Activated naive CD4-positive, alpha-beta T cell treated with anti-CD3 and anti-CD28 coated beads for 36 hours (primary cell): ENCODE results near the gene ZNF155. TPM values are rescaled to one million over a fixed set of nuclear protein-coding genes. Genes with fewer than 3 reads are reported as not detected.
"Not testable (repeated sequence)": the region's sequence is repeated elsewhere in the genome, so short reads cannot be mapped to it uniquely, and the experiment has no call there.

Experiments
- CTCF ChIA-PET: fragments of 350-600 bp; sonication (Branson Sonifier 250); formaldehyde crosslinking; loops from one replicate; lab custom pipeline; 2021; ENCODE audit warnings: antibody characterized with exemption; lab: Charles Lee
- DNase-seq: peaks from one replicate; pipeline ENCODE4 v3.0.0-alpha.2; 2020
- H3K27ac Mint-ChIP-seq: one replicate; pipeline ENCODE4 v1.8.0; 2021; ENCODE audit warnings: mild to moderate bottlenecking, mixed read lengths
- H3K27me3 Mint-ChIP-seq: one replicate; pipeline ENCODE4 v1.8.0; 2021; ENCODE audit warnings: low read depth, mixed read lengths
- H3K36me3 Mint-ChIP-seq: one replicate; pipeline ENCODE4 v1.8.0; 2021; ENCODE audit warnings: low read depth, mixed read lengths
- H3K4me1 Mint-ChIP-seq: one replicate; pipeline ENCODE4 v1.8.0; 2021; ENCODE audit warnings: low read depth, mixed read lengths
- H3K4me3 Mint-ChIP-seq: one replicate; pipeline ENCODE4 v1.8.0; 2021; ENCODE audit warnings: mild to moderate bottlenecking, moderate library complexity, mixed read lengths
- H3K9me3 Mint-ChIP-seq: one replicate; pipeline ENCODE4 v1.8.0; 2021; ENCODE audit warnings: mixed read lengths
- intact Hi-C: fragments of 100-400 bp; cut with micrococcal nuclease; formaldehyde crosslinking; loops from one replicate; pipeline ENCODE4 v1.15.1; 2023
- total RNA-seq, 2 experiments: library from RNA; stranded (reverse); gene quantifications; one replicate each; pipeline ENCODE4 v1.2.3, GENCODE V29; 2021

ZNF155 gene
- total RNA-seq, result 1 to 10 TPM; 2.9 to 3.1 TPM

- CTCF ChIA-PET, result interaction anchor here (0.6 kb wide), 1 partner anchor 19 kb away, joined by 3 read pairs; the partner anchor contains the start of gene ZNF230
- peaks cover 17% of the 10 kb centered on the region for H3K36me3 Mint-ChIP-seq
- H3K27me3 Mint-ChIP-seq, result no peaks in the 10 kb centered on the region
- peaks cover 8% of the 10 kb centered on the region for H3K4me1 Mint-ChIP-seq
- H3K9me3 Mint-ChIP-seq, result no peaks in the 10 kb centered on the region
- H3K27ac Mint-ChIP-seq, result peak within 1 kb of the TSS; percentile 91
- H3K4me3 Mint-ChIP-seq, result peak within 1 kb of the TSS; percentile 98
- intact Hi-C loops, result loop anchor here (1.0 kb wide), 4 partner anchors 18 to 111 kb away; partner anchors contain the start of genes ZNF222, ZNF230 and ZNF45
- DNase-seq, result peak; percentile 83
These were observed at the start of gene ZNF155 for GRCh38 chr19:43983912-43984686. ZNF155 (plus strand) TSS chr19:43984188; CDS start chr19:43988544, 4,356 bp downstream.

GRCh38 chr19:43934985-43935708 is 48.8 kb upstream of the ZNF155 start, which contains the start of gene ZNF45:
ZNF45 (minus strand) TSS chr19:43935282; CDS start chr19:43922185, 13,097 bp downstream.
- peak within 1 kb of the TSS; percentile 92 for H3K4me3 Mint-ChIP-seq
- H3K9me3 Mint-ChIP-seq, result peaks cover 3% of the 10 kb centered on the region
- intact Hi-C loops, result loop anchor here (1.0 to 2.0 kb wide), 8 partner anchors 16 to 565 kb away; partner anchors contain the start of genes ZNF155, ZNF180, ZNF221 and ZNF224
- H3K36me3 Mint-ChIP-seq, result peaks cover 24% of the 10 kb centered on the region
- peak; percentile 91 for DNase-seq
- peak within 1 kb of the TSS; percentile 89 for H3K27ac Mint-ChIP-seq
- no peaks in the 10 kb centered on the region for H3K27me3 Mint-ChIP-seq
- CTCF ChIA-PET, result interaction anchor here (0.6 to 1.7 kb wide), 3 partner anchors 11 to 61 kb away, joined by 3 read pairs; no protein-coding TSS in a partner anchor
- peaks cover 24% of the 10 kb centered on the region for H3K4me1 Mint-ChIP-seq

- Mint-ChIP-seq H3K9me3 (peaks cover 5% of the 10 kb centered on the region), H3K4me1 (peaks cover 24% of the 10 kb centered on the region), H3K4me3 (peak overlapping the region; percentile 92), H3K27me3 (no peaks in the 10 kb centered on the region), H3K27ac (no peak overlapping the region), H3K36me3 (peaks cover 17% of the 10 kb centered on the region)
- intact Hi-C loops, result no loop called here
- CTCF ChIA-PET, result interaction anchor here (1.7 kb wide), 1 partner anchor 12 kb away, joined by 3 read pairs; no protein-coding TSS in a partner anchor
- DNase-seq, result no peak
These were observed 47.8 kb upstream of the ZNF155 start for GRCh38 chr19:43936188-43936587.

GRCh38 chr19:43939557-43940260 is 44.3 kb upstream of the ZNF155 start:
- peaks cover 7% of the 10 kb centered on the region for H3K9me3 Mint-ChIP-seq
- DNase-seq, result no peak
- CTCF ChIA-PET, result no interaction called here
- no peaks in the 10 kb centered on the region for H3K36me3 Mint-ChIP-seq
- peaks cover 2% of the 10 kb centered on the region for H3K27me3 Mint-ChIP-seq
- no peak overlapping the region for H3K4me3 Mint-ChIP-seq
- intact Hi-C loops, result no loop called here
- H3K27ac Mint-ChIP-seq, result no peak overlapping the region
- peaks cover 6% of the 10 kb centered on the region for H3K4me1 Mint-ChIP-seq

GRCh38 chr19:43940719-43941118 is 43.3 kb upstream of the ZNF155 start:
- Mint-ChIP-seq H3K9me3 (peaks cover 7% of the 10 kb centered on the region), H3K27me3 (peaks cover 2% of the 10 kb centered on the region), H3K27ac (no peak overlapping the region), H3K4me1 (peaks cover 2% of the 10 kb centered on the region), H3K36me3 (no peaks in the 10 kb centered on the region), H3K4me3 (no peak overlapping the region)
- CTCF ChIA-PET, result no interaction called here
- no peak for DNase-seq
- intact Hi-C loops, result no loop called here

- Mint-ChIP-seq H3K4me3 (no peak overlapping the region), H3K27ac (no peak overlapping the region), H3K36me3 (peaks cover 4% of the 10 kb centered on the region), H3K27me3 (peaks cover 5% of the 10 kb centered on the region), H3K4me1 (no peaks in the 10 kb centered on the region), H3K9me3 (peaks cover 10% of the 10 kb centered on the region)
- no peak for DNase-seq
- intact Hi-C loops, result no loop called here
- CTCF ChIA-PET, result interaction anchor here (0.6 kb wide), 1 partner anchor 431 kb away, joined by 3 read pairs; no protein-coding TSS in a partner anchor
These were observed 42.8 kb upstream of the ZNF155 start for GRCh38 chr19:43941209-43941608.

GRCh38 chr19:43947412-43947811 is 36.6 kb upstream of the ZNF155 start:
- CTCF ChIA-PET, H3K27ac Mint-ChIP-seq, H3K4me3 Mint-ChIP-seq, H3K4me1 Mint-ChIP-seq, intact Hi-C loops, DNase-seq, H3K27me3 Mint-ChIP-seq: not testable (repeated sequence)
- Mint-ChIP-seq H3K36me3 (peaks cover 11% of the 10 kb centered on the region), H3K9me3 (peaks cover 35% of the 10 kb centered on the region)

- H3K4me3 Mint-ChIP-seq, H3K27me3 Mint-ChIP-seq, CTCF ChIA-PET, intact Hi-C loops, H3K4me1 Mint-ChIP-seq, DNase-seq, H3K27ac Mint-ChIP-seq: not testable (repeated sequence)
- H3K9me3 Mint-ChIP-seq, result peaks cover 35% of the 10 kb centered on the region
- peaks cover 12% of the 10 kb centered on the region for H3K36me3 Mint-ChIP-seq
These were observed 34.2 kb upstream of the ZNF155 start for GRCh38 chr19:43949803-43950202.

- H3K27ac Mint-ChIP-seq, result peak within 1 kb of the TSS; percentile 77
- peaks cover 9% of the 10 kb centered on the region for H3K36me3 Mint-ChIP-seq
- peaks cover 32% of the 10 kb centered on the region for H3K9me3 Mint-ChIP-seq
- peak within 1 kb of the TSS; percentile 94 for H3K4me3 Mint-ChIP-seq
- H3K27me3 Mint-ChIP-seq, result peaks cover 4% of the 10 kb centered on the region
- DNase-seq, result peak; percentile 79
- H3K4me1 Mint-ChIP-seq, result peaks cover 5% of the 10 kb centered on the region
- CTCF ChIA-PET, result interaction anchor here (0.9 to 1.2 kb wide), 3 partner anchors 16 to 50 kb away, joined by 3 read pairs; no protein-coding TSS in a partner anchor
- intact Hi-C loops, result loop anchor here (1.0 kb wide), 1 partner anchor 16 kb away; the partner anchor contains the start of gene ZNF45
These were observed 32.9 kb upstream of the ZNF155 start, which contains the start of gene ZNF221 for GRCh38 chr19:43950834-43951645. ZNF221 (plus strand) TSS chr19:43951228; CDS start chr19:43962727, 11,499 bp downstream.

GRCh38 chr19:43956827-43957226 is 27.2 kb upstream of the ZNF155 start:
- H3K27ac Mint-ChIP-seq, result no peak overlapping the region
- CTCF ChIA-PET, result no interaction called here
- DNase-seq, result no peak
- no peaks in the 10 kb centered on the region for H3K27me3 Mint-ChIP-seq
- peaks cover 13% of the 10 kb centered on the region for H3K9me3 Mint-ChIP-seq
- no peak overlapping the region for H3K4me3 Mint-ChIP-seq
- intact Hi-C loops, result no loop called here
- no peaks in the 10 kb centered on the region for H3K4me1 Mint-ChIP-seq
- H3K36me3 Mint-ChIP-seq, result peaks cover 9% of the 10 kb centered on the region

- H3K9me3 Mint-ChIP-seq, result peaks cover 13% of the 10 kb centered on the region
- H3K27ac Mint-ChIP-seq, result no peak overlapping the region
- DNase-seq, result no peak
- no peaks in the 10 kb centered on the region for H3K4me1 Mint-ChIP-seq
- H3K27me3 Mint-ChIP-seq, result no peaks in the 10 kb centered on the region
- intact Hi-C loops, result no loop called here
- H3K36me3 Mint-ChIP-seq, result peaks cover 5% of the 10 kb centered on the region
- CTCF ChIA-PET, result no interaction called here
- H3K4me3 Mint-ChIP-seq, result no peak overlapping the region
These were observed 26.1 kb upstream of the ZNF155 start for GRCh38 chr19:43957891-43958290.
